LNCAP (cell line): ENCODE measurements around the gene ZNF124.

ENCODE experiments used
- TF ChIP-seq, protein P1 (sequence below): fragments of 450-650 bp; IDR thresholded peaks from 2 replicates; pipeline ENCODE4 v1.5.1; 2017; ENCODE audit warnings: mild to moderate bottlenecking

The ZNF124 gene

DNA sequence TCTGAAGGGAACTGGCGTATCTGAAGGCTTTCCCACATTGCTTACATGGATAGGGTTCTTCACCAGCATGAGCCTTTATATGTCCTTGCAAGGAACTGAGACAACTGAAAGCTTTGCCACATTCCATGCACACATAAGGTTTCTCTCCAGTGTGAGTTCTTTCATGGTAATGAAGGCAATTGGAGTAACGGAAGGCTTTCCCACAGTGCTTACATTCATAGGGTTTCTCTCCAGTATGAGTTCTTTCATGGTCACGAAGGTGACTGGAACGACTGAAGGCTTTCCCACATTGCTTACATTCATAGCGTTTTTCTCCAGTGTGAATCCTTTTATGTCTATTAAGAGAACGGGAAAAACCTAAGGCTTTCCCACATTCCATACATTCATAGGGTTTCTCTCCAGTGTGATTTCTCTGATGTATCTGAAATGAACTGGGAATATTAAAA, 15.0 kb downstream of the ZNF124 start:
- TF ChIP-seq, protein P1, sequence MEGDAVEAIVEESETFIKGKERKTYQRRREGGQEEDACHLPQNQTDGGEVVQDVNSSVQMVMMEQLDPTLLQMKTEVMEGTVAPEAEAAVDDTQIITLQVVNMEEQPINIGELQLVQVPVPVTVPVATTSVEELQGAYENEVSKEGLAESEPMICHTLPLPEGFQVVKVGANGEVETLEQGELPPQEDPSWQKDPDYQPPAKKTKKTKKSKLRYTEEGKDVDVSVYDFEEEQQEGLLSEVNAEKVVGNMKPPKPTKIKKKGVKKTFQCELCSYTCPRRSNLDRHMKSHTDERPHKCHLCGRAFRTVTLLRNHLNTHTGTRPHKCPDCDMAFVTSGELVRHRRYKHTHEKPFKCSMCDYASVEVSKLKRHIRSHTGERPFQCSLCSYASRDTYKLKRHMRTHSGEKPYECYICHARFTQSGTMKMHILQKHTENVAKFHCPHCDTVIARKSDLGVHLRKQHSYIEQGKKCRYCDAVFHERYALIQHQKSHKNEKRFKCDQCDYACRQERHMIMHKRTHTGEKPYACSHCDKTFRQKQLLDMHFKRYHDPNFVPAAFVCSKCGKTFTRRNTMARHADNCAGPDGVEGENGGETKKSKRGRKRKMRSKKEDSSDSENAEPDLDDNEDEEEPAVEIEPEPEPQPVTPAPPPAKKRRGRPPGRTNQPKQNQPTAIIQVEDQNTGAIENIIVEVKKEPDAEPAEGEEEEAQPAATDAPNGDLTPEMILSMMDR: no peak

DNA sequence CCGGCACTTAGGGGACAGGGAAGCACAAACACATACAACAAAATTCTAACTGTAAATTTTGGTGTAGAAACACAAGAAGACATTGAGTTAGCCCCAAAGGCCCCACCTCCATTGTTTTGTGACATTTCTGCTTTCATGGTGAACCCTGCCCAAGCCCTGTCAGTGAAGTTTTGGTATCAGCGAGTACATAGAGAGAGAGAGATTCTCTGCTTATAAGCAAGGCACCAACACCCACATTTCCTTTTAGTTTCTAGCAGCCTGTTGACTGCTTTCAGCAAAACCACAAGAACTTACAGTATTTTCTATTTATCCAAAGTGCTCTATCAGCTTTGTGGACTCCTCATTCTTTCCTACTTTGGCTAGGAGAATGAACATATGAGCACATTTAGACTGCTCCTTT, 24.0 kb downstream of the ZNF124 start:
- TF ChIP-seq, protein P1: no peak

DNA sequence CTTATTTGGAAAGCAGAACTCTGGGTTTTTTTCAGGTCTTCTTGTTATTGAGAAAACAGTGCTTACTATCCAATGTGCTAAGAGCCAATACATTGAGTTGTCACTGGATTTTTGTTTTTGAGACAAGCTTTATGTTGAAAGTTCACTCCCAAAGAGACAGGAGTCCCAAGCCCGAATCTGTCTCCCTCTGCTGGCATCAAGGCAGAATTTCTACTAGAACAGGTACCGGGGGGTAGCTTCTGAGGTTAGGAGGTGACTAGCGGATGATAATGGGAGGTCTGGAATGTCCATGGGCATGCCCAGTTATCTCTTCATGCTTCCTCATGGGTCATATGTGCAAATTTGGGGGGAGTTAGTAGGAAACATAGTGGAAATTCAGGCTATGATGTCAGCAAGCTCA, 25.1 kb downstream of the ZNF124 start:
- TF ChIP-seq, protein P1: no peak

GRCh38 chr1:247145279-247145678, 26.5 kb downstream of the ZNF124 start:
- TF ChIP-seq, protein P1: no peak

GRCh38 chr1:247131236-247131635, 40.6 kb downstream of the ZNF124 start:
- TF ChIP-seq, protein P1: no peak

GRCh38 chr1:247121382-247121781, 50.4 kb downstream of the ZNF124 start:
- TF ChIP-seq, protein P1: no peak

GRCh38 chr1:247119600-247120407, 52.0 kb downstream of the ZNF124 start:
- TF ChIP-seq, protein P1: no peak
